ENCODE results near the gene WDR4.

Gene WDR4

GRCh38 chr21:42858957-42859890 is 20.1 kb downstream of the WDR4 start:
- DNase-seq (ENCODE audit: low read depth): no peak
- no peak overlapping the region for H3K4me3 ChIP-seq (ENCODE audit: control insufficient read depth, low read depth, low read length)
- TF ChIP-seq, protein P1, sequence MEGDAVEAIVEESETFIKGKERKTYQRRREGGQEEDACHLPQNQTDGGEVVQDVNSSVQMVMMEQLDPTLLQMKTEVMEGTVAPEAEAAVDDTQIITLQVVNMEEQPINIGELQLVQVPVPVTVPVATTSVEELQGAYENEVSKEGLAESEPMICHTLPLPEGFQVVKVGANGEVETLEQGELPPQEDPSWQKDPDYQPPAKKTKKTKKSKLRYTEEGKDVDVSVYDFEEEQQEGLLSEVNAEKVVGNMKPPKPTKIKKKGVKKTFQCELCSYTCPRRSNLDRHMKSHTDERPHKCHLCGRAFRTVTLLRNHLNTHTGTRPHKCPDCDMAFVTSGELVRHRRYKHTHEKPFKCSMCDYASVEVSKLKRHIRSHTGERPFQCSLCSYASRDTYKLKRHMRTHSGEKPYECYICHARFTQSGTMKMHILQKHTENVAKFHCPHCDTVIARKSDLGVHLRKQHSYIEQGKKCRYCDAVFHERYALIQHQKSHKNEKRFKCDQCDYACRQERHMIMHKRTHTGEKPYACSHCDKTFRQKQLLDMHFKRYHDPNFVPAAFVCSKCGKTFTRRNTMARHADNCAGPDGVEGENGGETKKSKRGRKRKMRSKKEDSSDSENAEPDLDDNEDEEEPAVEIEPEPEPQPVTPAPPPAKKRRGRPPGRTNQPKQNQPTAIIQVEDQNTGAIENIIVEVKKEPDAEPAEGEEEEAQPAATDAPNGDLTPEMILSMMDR (IDR thresholded peaks at IDR 0.05; ENCODE audit: control insufficient read depth, insufficient read depth, low read depth, low read length, missing control alignments): no peak

- H3K4me3 ChIP-seq (ENCODE audit: control insufficient read depth, low read depth, low read length): no peak overlapping the region
- TF ChIP-seq, protein P1 (IDR thresholded peaks at IDR 0.05; ENCODE audit: control insufficient read depth, insufficient read depth, low read depth, low read length, missing control alignments): no peak
- DNase-seq (ENCODE audit: low read depth): no peak
These were observed 21.0 kb downstream of the WDR4 start for GRCh38 chr21:42858185-42858847.

- H3K4me3 ChIP-seq (ENCODE audit: control insufficient read depth, low read depth, low read length): no peak overlapping the region
- TF ChIP-seq, protein P1 (IDR thresholded peaks at IDR 0.05; ENCODE audit: control insufficient read depth, insufficient read depth, low read depth, low read length, missing control alignments): no peak
- DNase-seq (ENCODE audit: low read depth): no peak
These were observed 22.1 kb downstream of the WDR4 start for GRCh38 chr21:42857216-42857615.

DNA sequence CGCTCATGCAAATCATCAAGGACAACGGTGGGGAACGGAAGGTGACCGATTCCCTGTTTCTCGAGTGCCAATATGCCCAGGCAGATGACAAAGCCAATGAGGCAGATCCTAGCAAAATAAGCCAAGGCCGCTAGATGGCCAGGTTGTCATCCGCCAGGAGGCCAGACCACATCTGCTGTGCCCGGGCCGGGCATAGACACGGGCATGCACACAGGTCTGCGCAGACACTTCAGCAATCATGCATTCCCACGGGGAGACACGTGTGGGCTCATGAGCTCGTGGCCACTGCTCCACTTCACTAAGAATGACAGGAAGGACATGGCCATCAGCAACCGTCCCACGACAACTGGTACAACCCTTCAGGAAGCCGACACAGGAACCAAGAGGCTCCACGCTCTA is 23.4 kb downstream of the WDR4 start:
- DNase-seq (ENCODE audit: low read depth): no peak
- no peak overlapping the region for H3K4me3 ChIP-seq (ENCODE audit: control insufficient read depth, low read depth, low read length)
- TF ChIP-seq, protein P1 (IDR thresholded peaks at IDR 0.05; ENCODE audit: control insufficient read depth, insufficient read depth, low read depth, low read length, missing control alignments): no peak

GRCh38 chr21:42855171-42855936 is 24.0 kb downstream of the WDR4 start:
- no peak for DNase-seq (ENCODE audit: low read depth)
- no peak overlapping the region for H3K4me3 ChIP-seq (ENCODE audit: control insufficient read depth, low read depth, low read length)
- TF ChIP-seq, protein P1 (IDR thresholded peaks at IDR 0.05; ENCODE audit: control insufficient read depth, insufficient read depth, low read depth, low read length, missing control alignments): no peak

GRCh38 chr21:42854246-42855010 is 24.9 kb downstream of the WDR4 start:
- no peak overlapping the region for H3K4me3 ChIP-seq (ENCODE audit: control insufficient read depth, low read depth, low read length)
- DNase-seq (ENCODE audit: low read depth): no peak

More at GRCh38 chr21:42854246-42855010, 24.9 kb downstream of the WDR4 start:
- TF ChIP-seq, protein P1 (IDR thresholded peaks at IDR 0.05; ENCODE audit: control insufficient read depth, insufficient read depth, low read depth, low read length, missing control alignments): no peak
